Lower leg skin (tissue), 4 donors: ENCODE measurements around the gene NELL1. TPM values are rescaled to one million over a fixed set of nuclear protein-coding genes. Genes with fewer than 3 reads are reported as not detected.

ENCODE experiments used
- DNase-seq, 2 donors: peaks; one replicate each; pipeline ENCODE4 v3.0.0-alpha.2; 2019; ENCODE audit warnings: low spot score in 2 of 2
- H3K4me3 ChIP-seq: fragments of 200-600 bp; sonication (generic); 2 replicates; pipeline ENCODE4 v1.5.1; 2017; ENCODE audit warnings: mild to moderate bottlenecking, low read depth; ENCODE audit not compliant: poor library complexity, severe bottlenecking
- CTCF ChIP-seq, 3 donors: fragments of 450-650 bp; IDR thresholded peaks; one replicate each; pipeline ENCODE4 v1.5.1; 2016; ENCODE audit warnings: antibody characterized with exemption in 3 of 3, mild to moderate bottlenecking in 3 of 3, moderate library complexity in 2 of 3
- POLR2A ChIP-seq, 2 donors: fragments of 450-650 bp; IDR thresholded peaks; one replicate each; pipeline ENCODE4 v1.6.1; 2016 to 2017; ENCODE audit warnings: antibody characterized with exemption in 2 of 2, mild to moderate bottlenecking in 1 of 2, moderate library complexity in 1 of 2
- WGBS, 2 donors: methylation state at CpG; one replicate each; pipeline ENCODE4 v1.1.5; 2018; 5-methylcytosine and 5-hydroxymethylcytosine counted together
- intact Hi-C: fragments of 100-400 bp; cut with DNase I; formaldehyde crosslinking; loops from one replicate; pipeline ENCODE4 v1.15.0; 2023; ENCODE audit warnings: low total_unique reads
- total RNA-seq, 4 donors: library from RNA; depleted of rRNA; stranded (reverse); fragments of >200 nt; gene quantifications; one replicate each; pipeline ENCODE4 v1.1.0, GENCODE V29; 2016

NELL1 gene
- total RNA-seq, 4 donors from 2014 or later: 0.12 to 0.29 (median 0.14) TPM

- 74 to 96% methylated on average over 3 of the region's 3 CpGs for WGBS, 2 donors
- intact Hi-C loops: no loop called here
- no peak overlapping the region for H3K4me3 ChIP-seq
- no peak for DNase-seq
- TF ChIP-seq CTCF (IDR thresholded peaks at IDR 0.05): no peak
- TF ChIP-seq POLR2A (IDR thresholded peaks at IDR 0.05): no peak
Observed at GRCh38 chr11:20964985-20965384, 295.6 kb downstream of the NELL1 start.

GRCh38 chr11:20966489-20966888 is 297.1 kb downstream of the NELL1 start:
- intact Hi-C loops: no loop called here
- WGBS, 2 donors: 55 to 78% methylated on average over 3 of the region's 3 CpGs
- no peak for TF ChIP-seq CTCF (IDR thresholded peaks at IDR 0.05)
- TF ChIP-seq POLR2A (IDR thresholded peaks at IDR 0.05): no peak
- no peak overlapping the region for H3K4me3 ChIP-seq
- no peak for DNase-seq

- 59 to 64% methylated on average over 7 of the region's 7 CpGs for WGBS, 2 donors
- intact Hi-C loops: no loop called here
- no peak for DNase-seq
- no peak overlapping the region for H3K4me3 ChIP-seq
- no peak for TF ChIP-seq POLR2A (IDR thresholded peaks at IDR 0.05)
- TF ChIP-seq CTCF (IDR thresholded peaks at IDR 0.05): no peak
Observed at GRCh38 chr11:20973940-20974559, 304.7 kb downstream of the NELL1 start.

- no peak overlapping the region for H3K4me3 ChIP-seq
- DNase-seq: no peak
- intact Hi-C loops: no loop called here
- no peak for TF ChIP-seq CTCF (IDR thresholded peaks at IDR 0.05)
Observed at GRCh38 chr11:20980736-20981135, 311.4 kb downstream of the NELL1 start.

- WGBS, 2 donors: 40 to 45% methylated on average over 1 of the region's 1 CpG
- intact Hi-C loops: no loop called here
- no peak overlapping the region for H3K4me3 ChIP-seq
- no peak for DNase-seq
- TF ChIP-seq CTCF (IDR thresholded peaks at IDR 0.05): no peak
- TF ChIP-seq POLR2A (IDR thresholded peaks at IDR 0.05): no peak
Observed at GRCh38 chr11:20990447-20990846, 321.1 kb downstream of the NELL1 start.

GRCh38 chr11:20991471-20991870 is 322.1 kb downstream of the NELL1 start:
- no peak overlapping the region for H3K4me3 ChIP-seq
- TF ChIP-seq POLR2A (IDR thresholded peaks at IDR 0.05): no peak
- TF ChIP-seq CTCF (IDR thresholded peaks at IDR 0.05): no peak
- intact Hi-C loops: no loop called here
- DNase-seq: no peak
- WGBS, 2 donors: 35 to 40% methylated on average over 6 of the region's 6 CpGs
